Measurements from ENCODE around the gene ARHGEF3. TPM values are rescaled to one million over a fixed set of nuclear protein-coding genes. Genes with fewer than 3 reads are reported as not detected.
"Not testable (repeated sequence)": the region's sequence is repeated elsewhere in the genome, so short reads cannot be mapped to it uniquely, and the experiment has no call there.

ARHGEF3 gene
- total RNA-seq, 1 donor, result 26.3 TPM

DNA sequence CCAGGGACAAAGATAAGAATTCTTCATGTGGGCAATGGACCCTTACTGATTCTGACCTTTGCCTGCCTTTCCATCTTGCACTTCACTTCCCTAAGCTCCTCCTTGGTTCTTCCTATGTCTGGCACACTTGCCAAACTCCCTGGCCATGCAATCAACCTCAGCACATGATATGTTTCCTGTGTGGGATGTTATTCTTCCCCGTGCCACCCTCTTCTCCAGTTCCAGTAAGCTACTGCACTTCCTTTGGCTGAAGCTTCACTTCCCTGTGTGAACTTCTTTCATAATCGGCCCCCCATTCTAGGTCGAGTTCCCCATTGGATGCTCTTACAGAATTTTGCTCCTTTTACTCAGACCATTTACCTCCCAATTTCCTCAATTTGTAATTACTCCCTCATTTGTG, 108.0 kb downstream of the ARHGEF3 start:
- TF ChIP-seq, protein P1, sequence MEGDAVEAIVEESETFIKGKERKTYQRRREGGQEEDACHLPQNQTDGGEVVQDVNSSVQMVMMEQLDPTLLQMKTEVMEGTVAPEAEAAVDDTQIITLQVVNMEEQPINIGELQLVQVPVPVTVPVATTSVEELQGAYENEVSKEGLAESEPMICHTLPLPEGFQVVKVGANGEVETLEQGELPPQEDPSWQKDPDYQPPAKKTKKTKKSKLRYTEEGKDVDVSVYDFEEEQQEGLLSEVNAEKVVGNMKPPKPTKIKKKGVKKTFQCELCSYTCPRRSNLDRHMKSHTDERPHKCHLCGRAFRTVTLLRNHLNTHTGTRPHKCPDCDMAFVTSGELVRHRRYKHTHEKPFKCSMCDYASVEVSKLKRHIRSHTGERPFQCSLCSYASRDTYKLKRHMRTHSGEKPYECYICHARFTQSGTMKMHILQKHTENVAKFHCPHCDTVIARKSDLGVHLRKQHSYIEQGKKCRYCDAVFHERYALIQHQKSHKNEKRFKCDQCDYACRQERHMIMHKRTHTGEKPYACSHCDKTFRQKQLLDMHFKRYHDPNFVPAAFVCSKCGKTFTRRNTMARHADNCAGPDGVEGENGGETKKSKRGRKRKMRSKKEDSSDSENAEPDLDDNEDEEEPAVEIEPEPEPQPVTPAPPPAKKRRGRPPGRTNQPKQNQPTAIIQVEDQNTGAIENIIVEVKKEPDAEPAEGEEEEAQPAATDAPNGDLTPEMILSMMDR (IDR thresholded peaks at IDR 0.05; ENCODE audit: insufficient read depth, low read length), result no peak
- no peak overlapping the region for H3K4me3 ChIP-seq (ENCODE audit: low read depth, low read length)
- DNase-seq (ENCODE audit: low read depth), result no peak

- DNase-seq (ENCODE audit: low read depth); H3K4me3 ChIP-seq (ENCODE audit: low read depth, low read length): not testable (repeated sequence)
Measured at GRCh38 chr3:56692520-56693433, 109.0 kb downstream of the ARHGEF3 start.

GRCh38 chr3:56692001-56692365, 109.8 kb downstream of the ARHGEF3 start:
- DNase-seq (ENCODE audit: low read depth); H3K4me3 ChIP-seq (ENCODE audit: low read depth, low read length): not testable (repeated sequence)

DNA sequence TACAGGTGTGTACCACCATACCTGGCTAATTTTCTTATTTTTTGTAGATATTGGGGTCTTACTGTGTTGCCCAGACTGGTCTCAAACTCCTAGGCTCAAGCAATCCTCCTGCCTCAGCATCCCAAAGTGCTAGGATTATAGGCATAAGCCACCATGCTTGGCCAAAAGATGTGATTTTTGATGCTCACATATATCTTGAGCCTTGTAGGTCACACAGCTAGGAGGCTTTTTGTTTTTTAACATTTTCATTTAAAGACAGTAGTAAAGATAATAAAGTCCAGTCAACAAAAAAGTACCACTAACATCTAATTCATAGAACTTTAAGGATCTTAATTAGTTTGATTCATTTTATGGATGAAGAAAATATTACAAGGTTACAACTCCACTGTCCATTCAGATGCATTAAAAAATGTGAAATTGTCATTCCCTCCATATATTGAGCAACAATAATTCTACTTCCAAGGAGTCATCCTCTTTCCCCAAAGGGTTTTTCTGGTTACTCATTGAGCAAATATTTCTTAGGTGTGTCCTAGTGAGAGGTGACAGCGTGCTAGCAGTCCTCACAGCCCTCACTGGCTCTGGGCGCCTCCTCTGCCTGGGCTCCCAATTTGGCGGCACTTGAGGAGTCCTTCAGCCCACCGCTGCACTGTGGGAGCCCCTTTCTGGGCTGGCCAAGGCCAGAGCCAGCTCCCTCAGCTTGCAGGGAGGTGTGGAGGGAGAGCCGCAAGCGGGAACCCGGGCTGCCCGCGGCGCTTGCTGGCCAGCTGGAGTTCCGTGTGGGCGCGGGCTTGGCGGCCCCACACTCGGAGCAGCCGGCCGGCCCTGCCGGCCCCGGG, 110.4 kb downstream of the ARHGEF3 start:
- TF ChIP-seq, protein P1 (IDR thresholded peaks at IDR 0.05; ENCODE audit: insufficient read depth, low read length), result no peak
- H3K4me3 ChIP-seq (ENCODE audit: low read depth, low read length), result no peak overlapping the region
- DNase-seq (ENCODE audit: low read depth), result no peak

DNA sequence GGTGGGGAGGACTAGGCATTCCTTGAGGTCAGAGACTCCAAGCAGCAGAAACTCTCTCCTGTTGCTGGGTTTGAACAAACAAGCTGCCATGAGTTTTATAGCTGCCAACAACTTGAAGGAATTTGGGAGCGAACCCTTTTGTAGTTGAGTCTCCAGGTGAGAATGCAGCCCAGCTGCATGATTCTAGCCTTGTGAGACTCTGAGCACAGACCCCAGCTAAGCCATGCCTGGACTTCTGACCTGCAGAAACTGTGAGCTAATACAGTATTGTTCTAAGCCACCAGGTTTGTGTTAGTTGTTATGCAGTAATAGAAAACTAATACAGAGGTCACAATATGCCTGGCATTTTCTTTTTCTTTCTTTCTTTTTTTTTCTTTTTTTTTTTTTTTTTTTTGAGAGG, 112.4 kb downstream of the ARHGEF3 start:
- DNase-seq (ENCODE audit: low read depth), result no peak
- no peak overlapping the region for H3K4me3 ChIP-seq (ENCODE audit: low read depth, low read length)
- TF ChIP-seq, protein P1 (IDR thresholded peaks at IDR 0.05; ENCODE audit: insufficient read depth, low read length), result no peak

GRCh38 chr3:56688191-56688590, 113.6 kb downstream of the ARHGEF3 start:
- no peak overlapping the region for H3K4me3 ChIP-seq (ENCODE audit: low read depth, low read length)
- TF ChIP-seq, protein P1 (IDR thresholded peaks at IDR 0.05; ENCODE audit: insufficient read depth, low read length), result no peak
- DNase-seq (ENCODE audit: low read depth), result no peak

DNA sequence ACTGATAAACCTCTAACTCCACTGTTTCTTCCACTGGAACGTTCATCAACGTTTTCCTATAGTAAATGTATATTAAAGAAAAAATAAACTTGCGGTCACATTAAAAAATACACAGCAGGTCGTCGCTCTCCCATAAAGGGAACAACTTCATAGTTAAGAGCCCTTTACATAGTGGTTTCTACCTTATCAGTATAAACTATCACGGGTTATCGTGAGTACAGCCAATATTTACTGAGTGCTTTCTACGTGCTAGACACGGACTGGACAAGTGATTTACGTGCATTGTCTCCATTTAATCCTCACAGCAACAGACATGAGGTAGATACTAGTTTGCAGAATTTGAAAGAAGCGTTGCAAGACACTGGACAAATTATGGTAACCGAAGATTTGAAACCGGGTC, 117.7 kb downstream of the ARHGEF3 start:
- TF ChIP-seq, protein P1 (IDR thresholded peaks at IDR 0.05; ENCODE audit: insufficient read depth, low read length), result no peak
- DNase-seq (ENCODE audit: low read depth), result no peak
- no peak overlapping the region for H3K4me3 ChIP-seq (ENCODE audit: low read depth, low read length)
